ENCODE data around the gene ERCC1. TPM values are rescaled to one million over a fixed set of nuclear protein-coding genes. Genes with fewer than 3 reads are reported as not detected.
A peak's percentile ranks its signal among the peaks of the same experiment; 100 is the strongest.

The ERCC1 gene
- total RNA-seq, 1 donor from 2014 or later: 142 TPM

- peak in 1 of 2 donors; percentile 87 for DNase-seq (ENCODE audit: low spot score in 2 of 2)
- H3K4me1 ChIP-seq: peaks cover 8 to 28% of the 10 kb centered on the region in 2 donors
Observed at GRCh38 chr19:45406226-45407090, 17.3 kb downstream of the ERCC1 start, which contains the start of gene POLR1G. Gene POLR1G (plus strand): TSS chr19:45406644. CDS start chr19:45406697, 53 bp downstream.

GRCh38 chr19:45405435-45406225, 18.1 kb downstream of the ERCC1 start:
- Histone ChIP-seq H3K9me3 (no peaks in the 10 kb centered on the region), H3K27me3 (no peaks in the 10 kb centered on the region), H3K4me3 (peak overlapping the region; percentile 68 to 86), H3K36me3 (peaks cover 0 to under 1% of the 10 kb centered on the region in 2 donors), H3K27ac (peak overlapping the region; percentile 93 to 97), H3K4me1 (peaks cover 8 to 28% of the 10 kb centered on the region in 2 donors)
- intact Hi-C loops (cut with DNase I): loop anchor here (1.0 to 5.0 kb wide), 4 partner anchors 19 to 313 kb away; partner anchors contain the start of genes ERCC2 and PPP1R37
- DNase-seq (ENCODE audit: low spot score in 2 of 2): peak; percentile 71 to 94
- TF ChIP-seq CTCF (IDR thresholded peaks at IDR 0.05): no peak

More at GRCh38 chr19:45406226-45407090, 17.3 kb downstream of the ERCC1 start, which contains the start of gene POLR1G:
- H3K36me3 ChIP-seq: peaks cover 0 to 7% of the 10 kb centered on the region in 2 donors
- intact Hi-C loops (cut with DNase I): loop anchor here (1.0 to 5.0 kb wide), 2 partner anchors 79 to 314 kb away; partner anchors contain the start of gene PPP1R37
- H3K27me3 ChIP-seq: no peaks in the 10 kb centered on the region
- no peak for TF ChIP-seq CTCF (IDR thresholded peaks at IDR 0.05)
- H3K9me3 ChIP-seq: no peaks in the 10 kb centered on the region
- H3K27ac ChIP-seq: peak within 1 kb of the TSS; percentile 93 to 97
- H3K4me3 ChIP-seq: peak within 1 kb of the TSS; percentile 68 to 86

GRCh38 chr19:45404557-45405434, 18.9 kb downstream of the ERCC1 start, which contains the start of gene PPP1R13L:
Gene PPP1R13L (minus strand): TSS chr19:45405069. CDS start chr19:45398318, 6,751 bp downstream.
- DNase-seq (ENCODE audit: low spot score in 2 of 2): peak; percentile 69 to 91
- Histone ChIP-seq H3K9me3 (no peaks in the 10 kb centered on the region), H3K36me3 (no peaks in the 10 kb centered on the region), H3K27ac (peak within 1 kb of the TSS; percentile 93 to 97), H3K4me1 (peaks cover 8 to 28% of the 10 kb centered on the region in 2 donors), H3K4me3 (peak within 1 kb of the TSS; percentile 68 to 86), H3K27me3 (no peaks in the 10 kb centered on the region)
- no peak for TF ChIP-seq CTCF (IDR thresholded peaks at IDR 0.05)
- intact Hi-C loops (cut with DNase I): loop anchor here (1.0 to 5.0 kb wide), 3 partner anchors 20 to 312 kb away; partner anchors contain the start of genes ERCC2 and PPP1R37

GRCh38 chr19:45403781-45404556, 19.7 kb downstream of the ERCC1 start:
- peak; percentile 33 to 53 (median 46) for TF ChIP-seq CTCF (IDR thresholded peaks at IDR 0.05)

More at GRCh38 chr19:45403781-45404556, 19.7 kb downstream of the ERCC1 start:
- H3K27me3 ChIP-seq: no peaks in the 10 kb centered on the region
- intact Hi-C loops (cut with DNase I): loop anchor here (2.0 kb wide), 1 partner anchor 33 kb away; the partner anchor contains the start of gene ERCC2
- no peaks in the 10 kb centered on the region for H3K36me3 ChIP-seq
- peak overlapping the region; percentile 68 to 86 for H3K4me3 ChIP-seq
- DNase-seq (ENCODE audit: low spot score in 2 of 2): peak in 1 of 2 donors; percentile 85
- H3K27ac ChIP-seq: peak overlapping the region; percentile 93 to 97
- no peaks in the 10 kb centered on the region for H3K9me3 ChIP-seq
- H3K4me1 ChIP-seq: peaks cover 8 to 28% of the 10 kb centered on the region in 2 donors

Data from ascending aorta (tissue), 2 donors.